Choroid plexus epithelial cell (primary cell): ENCODE results near the gene MYCBP2.

Experiments used
- DNase-seq: peaks from one replicate; pipeline ENCODE4 v3.0.0-alpha.2; 2010; ENCODE audit warnings: low read depth
- H3K4me3 ChIP-seq: 2 replicates; pipeline ENCODE4 v1.5.1; 2011; ENCODE audit warnings: low read depth, mild to moderate bottlenecking, control low read depth, low read length, moderate library complexity
- CTCF ChIP-seq: conservative IDR thresholded peaks from 2 replicates; pipeline ENCODE4 v1.5.1; 2011; ENCODE audit warnings: low read depth, mild to moderate bottlenecking, control low read depth, inconsistent platforms, low read length, moderate library complexity

MYCBP2 gene

GRCh38 chr13:77326905-77327604 lies at the start of gene MYCBP2:
MYCBP2 (minus strand) TSS chr13:77327094; CDS start chr13:77326775, 319 bp downstream.
- no peak for TF ChIP-seq CTCF
- DNase-seq, result peak; percentile 99
- H3K4me3 ChIP-seq, result peak within 1 kb of the TSS; percentile 89

GRCh38 chr13:77375560-77376108 lies 48.7 kb upstream of the MYCBP2 start:
- H3K4me3 ChIP-seq, result no peak overlapping the region
- DNase-seq, result no peak
- no peak for TF ChIP-seq CTCF

GRCh38 chr13:77374786-77375185 lies 47.9 kb upstream of the MYCBP2 start:
- H3K4me3 ChIP-seq, result no peak overlapping the region
- no peak for TF ChIP-seq CTCF
- no peak for DNase-seq

- no peak for DNase-seq
- no peak for TF ChIP-seq CTCF
- H3K4me3 ChIP-seq, result no peak overlapping the region
Observed at GRCh38 chr13:77374339-77374738, 47.4 kb upstream of the MYCBP2 start.

- no peak overlapping the region for H3K4me3 ChIP-seq
- DNase-seq, result no peak
- TF ChIP-seq CTCF, result no peak
Observed at GRCh38 chr13:77373502-77373901, 46.6 kb upstream of the MYCBP2 start.

GRCh38 chr13:77372275-77372674 lies 45.4 kb upstream of the MYCBP2 start:
- no peak overlapping the region for H3K4me3 ChIP-seq
- DNase-seq, result peak; percentile 26
- no peak for TF ChIP-seq CTCF

GRCh38 chr13:77370888-77371287 lies 44.0 kb upstream of the MYCBP2 start:
- H3K4me3 ChIP-seq, result no peak overlapping the region
- no peak for TF ChIP-seq CTCF
- no peak for DNase-seq
